HG03097 (cell line): ENCODE data around the gene MAP2K7.
A peak's percentile ranks its signal among the peaks of the same experiment; 100 is the strongest.
"Not testable (repeated sequence)": the region's sequence is repeated elsewhere in the genome, so short reads cannot be mapped to it uniquely, and the experiment has no call there.

Experiments
- ATAC-seq: cut with Tn5 transposase; IDR thresholded peaks from one replicate; pipeline ENCODE4 v1.9.1; 2021; ENCODE audit not compliant: unreplicated experiment, low FRiP score

The MAP2K7 gene

GRCh38 chr19:7928741-7929701, 25.3 kb downstream of the MAP2K7 start:
- no peak for ATAC-seq

DNA sequence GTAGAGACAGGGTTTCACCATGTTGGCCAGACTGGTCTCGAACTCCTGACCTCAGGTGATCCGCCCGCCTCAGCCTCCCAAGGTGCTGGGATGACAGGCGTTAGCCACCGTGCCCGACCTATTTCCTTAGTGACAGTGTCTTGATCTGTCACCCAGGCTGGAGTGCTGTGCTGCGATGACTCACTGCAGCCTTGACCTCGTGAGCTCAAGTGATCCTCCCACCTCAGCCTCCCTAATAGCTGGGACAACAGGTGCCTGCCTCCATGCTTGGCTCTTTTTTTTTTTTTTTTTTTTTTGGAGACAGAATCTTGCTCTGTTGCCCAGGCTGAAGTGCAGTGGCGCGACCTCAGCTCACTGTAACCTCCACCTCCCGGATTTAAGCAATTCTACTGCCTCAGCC, 26.4 kb downstream of the MAP2K7 start:
- not testable (repeated sequence) for ATAC-seq

DNA sequence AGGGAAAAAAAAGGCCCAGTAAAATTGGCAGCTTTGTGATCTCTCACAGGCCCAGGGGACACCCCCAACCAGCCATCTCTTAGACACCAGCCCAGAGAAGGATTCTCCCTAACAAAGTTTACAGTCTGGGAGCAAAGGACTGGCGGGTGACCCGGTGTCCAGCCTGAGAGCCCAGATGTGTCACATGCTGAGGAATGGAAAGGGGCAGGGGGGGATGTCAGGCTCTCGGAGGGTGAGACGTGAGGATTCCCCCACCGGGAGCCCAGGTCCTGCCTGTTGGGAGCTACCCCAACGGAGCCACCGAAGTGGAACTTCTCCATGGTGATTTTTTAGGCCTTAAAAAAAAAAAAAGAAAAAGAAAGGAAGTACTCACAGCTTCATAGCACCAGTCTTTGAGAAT, 27.1 kb downstream of the MAP2K7 start:
- no peak for ATAC-seq

- ATAC-seq, result no peak
These were observed 27.8 kb downstream of the MAP2K7 start for GRCh38 chr19:7931221-7932061.

GRCh38 chr19:7932276-7932929, 28.7 kb downstream of the MAP2K7 start:
- no peak for ATAC-seq

GRCh38 chr19:7932930-7933300, 29.2 kb downstream of the MAP2K7 start:
- no peak for ATAC-seq

DNA sequence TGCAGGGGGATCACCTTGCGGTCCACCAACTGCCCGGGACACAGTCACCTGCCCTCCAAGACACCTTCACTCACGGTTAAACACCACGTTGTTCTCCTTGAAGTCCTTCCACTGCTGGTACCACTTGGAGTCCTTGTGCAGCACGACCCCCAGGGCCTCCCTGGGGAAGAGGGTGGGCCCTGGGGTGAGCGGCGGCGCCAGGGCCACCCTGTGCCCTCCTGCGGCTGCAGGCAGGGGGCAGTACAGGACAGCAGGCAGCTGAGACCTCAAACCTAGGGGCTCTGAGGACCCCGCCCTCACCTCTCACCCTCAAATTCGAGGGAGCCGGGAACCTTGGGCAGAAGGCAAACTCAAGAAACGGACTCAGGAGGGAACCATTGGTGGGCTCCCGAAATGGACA, 29.7 kb downstream of the MAP2K7 start:
- no peak for ATAC-seq

GRCh38 chr19:7933828-7934725, 30.4 kb downstream of the MAP2K7 start:
- ATAC-seq, result no peak

DNA sequence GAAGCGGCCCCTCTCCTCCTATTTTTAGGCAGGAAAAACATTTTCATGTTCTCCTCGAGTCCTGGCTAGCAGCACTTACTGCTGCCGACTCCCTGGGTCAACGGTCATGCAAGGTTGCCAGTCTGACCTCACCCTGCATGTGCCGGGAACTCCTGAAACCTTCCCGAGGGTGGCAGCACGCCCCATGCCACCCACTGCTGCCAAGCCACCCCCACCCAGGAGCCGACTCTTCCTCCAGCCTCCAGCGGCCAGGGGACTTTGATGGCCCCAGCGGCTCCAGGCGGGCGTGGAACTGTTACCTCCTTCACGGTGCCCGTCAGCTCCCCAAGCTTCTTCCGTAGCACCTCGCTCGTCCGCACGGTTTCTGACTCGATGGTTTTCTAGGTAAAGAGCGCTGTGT, 31.1 kb downstream of the MAP2K7 start:
- no peak for ATAC-seq

DNA sequence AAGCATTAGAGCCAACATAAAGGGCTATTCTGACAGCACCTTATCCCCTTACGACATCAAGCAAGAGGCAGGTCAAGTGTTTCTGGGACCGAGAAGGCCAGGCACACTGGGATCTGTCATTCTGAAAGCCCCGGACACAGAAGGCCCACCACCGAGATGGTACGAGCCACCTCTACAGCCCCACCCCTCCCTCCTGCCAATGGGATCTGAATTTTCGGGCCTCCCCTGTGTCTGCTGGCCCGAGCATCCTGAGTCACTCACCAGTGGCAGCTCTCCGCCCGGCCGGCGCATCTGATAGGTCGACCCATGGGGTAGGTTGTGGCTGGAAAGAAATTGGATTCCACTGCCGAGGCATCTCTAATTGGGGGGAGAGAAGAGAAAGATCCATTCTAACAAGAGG, 37.2 kb downstream of the MAP2K7 start:
- ATAC-seq, result no peak

- ATAC-seq, result no peak
These were observed 38.4 kb downstream of the MAP2K7 start for GRCh38 chr19:7941895-7942596.

DNA sequence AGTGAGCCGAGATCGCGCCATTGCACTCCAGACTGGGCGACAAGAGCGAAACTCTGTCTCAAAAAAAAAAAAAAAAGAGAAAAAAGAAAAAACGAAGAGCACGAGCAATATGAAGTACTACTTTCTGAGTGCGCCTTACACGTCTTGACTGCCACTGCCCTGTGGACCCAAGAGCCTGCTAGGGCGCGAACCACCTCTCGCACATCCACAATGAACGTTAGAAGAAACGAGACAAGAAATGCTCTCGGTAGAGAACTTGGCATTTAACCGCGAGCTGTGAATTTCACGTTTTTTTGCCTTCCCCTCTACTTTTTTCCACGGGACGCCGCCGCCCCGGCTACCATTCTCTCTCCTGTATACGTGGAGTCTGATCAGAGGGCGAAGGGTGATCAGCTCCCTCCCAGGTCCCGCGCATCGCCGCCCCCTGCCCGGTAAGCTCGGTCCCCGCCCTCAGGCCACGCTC, 39.3 kb downstream of the MAP2K7 start:
- ATAC-seq, result no peak

DNA sequence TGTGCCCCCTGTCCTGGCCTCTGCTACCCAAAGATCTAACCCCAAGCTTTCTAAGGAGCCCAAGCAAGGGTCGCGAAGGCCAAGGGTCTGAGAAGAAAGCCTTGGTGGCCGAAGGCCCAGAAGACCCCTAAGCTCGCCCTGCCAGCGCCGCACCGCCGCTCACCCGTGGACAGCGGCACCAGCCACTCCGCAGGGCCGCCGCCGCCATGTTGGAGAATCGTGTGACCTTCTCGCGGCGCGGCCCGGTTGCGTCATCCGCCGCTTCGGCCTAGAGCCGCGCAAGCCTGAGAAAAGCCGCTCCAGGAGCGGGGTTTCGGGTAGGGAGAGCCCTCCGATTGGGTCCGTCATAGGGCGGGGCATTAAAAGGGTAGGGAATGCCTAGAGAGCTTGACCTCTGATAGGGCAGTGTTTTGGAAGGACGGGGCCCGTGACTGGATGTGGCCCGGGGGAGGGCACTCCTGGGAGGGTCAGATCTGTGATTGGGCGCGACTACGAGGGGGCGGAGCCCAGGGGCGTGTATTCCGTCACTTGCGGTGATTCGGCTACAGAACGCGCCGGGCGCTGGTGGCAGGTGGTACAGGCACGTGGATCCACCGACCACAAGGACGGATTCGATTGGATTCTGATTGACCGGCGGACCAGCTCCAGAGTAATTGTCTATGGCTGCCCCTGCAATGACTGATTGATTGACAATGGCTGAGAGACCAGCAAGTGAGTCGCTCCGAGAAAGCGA, 39.9 kb downstream of the MAP2K7 start, which contains the start of gene TIMM44:
Gene TIMM44 (minus strand): TSS at position 223 of the 733 bp plus-strand sequence. CDS start 15 bp downstream, at position 208.
- ATAC-seq, result peak; percentile 90

DNA sequence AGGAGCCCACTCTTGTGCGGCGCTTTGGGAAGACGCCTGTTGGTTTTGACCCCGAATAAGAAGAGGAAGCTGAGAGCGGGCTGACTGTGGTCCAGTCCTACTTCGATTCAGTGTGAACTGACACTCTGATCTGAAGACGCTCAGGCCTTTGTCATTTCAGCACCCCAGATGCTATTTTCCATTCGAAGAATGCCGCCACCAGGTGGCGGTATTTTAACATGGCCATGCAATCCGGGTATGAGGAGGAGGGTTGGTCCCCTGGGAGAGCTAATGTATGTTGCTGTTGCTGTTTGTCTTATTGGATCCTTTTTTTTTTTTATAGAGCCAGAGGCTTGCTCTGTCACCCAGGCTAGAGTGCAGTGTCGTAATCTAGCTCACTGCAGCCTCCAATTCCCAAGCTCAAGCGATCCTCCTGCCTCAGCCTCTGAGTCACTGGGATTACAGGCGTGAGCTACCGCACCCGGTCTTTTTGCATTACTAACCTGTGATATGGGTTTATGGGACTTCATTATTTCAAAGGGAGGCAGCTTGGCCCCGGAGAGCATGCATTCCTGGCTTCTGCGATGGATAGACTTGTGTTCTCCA, 40.6 kb downstream of the MAP2K7 start:
- ATAC-seq, result peak; percentile 30

DNA sequence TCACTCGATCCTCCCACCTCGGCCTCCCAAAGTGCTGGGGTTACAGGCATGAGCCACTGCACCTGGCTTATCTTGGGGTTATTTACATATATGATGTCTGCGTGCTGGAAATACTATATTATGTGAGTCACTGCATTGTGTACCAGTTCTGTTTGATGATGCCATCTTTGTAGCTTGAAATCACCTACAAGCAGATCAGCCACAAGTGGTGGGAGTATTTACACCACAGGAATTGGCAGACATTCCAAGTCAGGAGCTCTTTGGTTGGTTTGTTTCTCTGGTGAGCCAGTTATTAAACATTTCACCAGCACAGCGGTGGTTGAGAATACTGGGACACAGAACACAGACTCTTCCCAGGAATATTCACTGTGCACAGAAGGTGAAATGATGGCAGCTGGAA, 44.3 kb downstream of the MAP2K7 start:
- ATAC-seq, result no peak

- no peak for ATAC-seq
These were observed 49.4 kb downstream of the MAP2K7 start for GRCh38 chr19:7953060-7953459.

- no peak for ATAC-seq
These were observed 49.9 kb downstream of the MAP2K7 start for GRCh38 chr19:7953576-7953975.

- ATAC-seq, result no peak
These were observed 52.0 kb downstream of the MAP2K7 start for GRCh38 chr19:7955696-7956095.
